ENCODE measurements around the gene SCARB1.

DNA sequence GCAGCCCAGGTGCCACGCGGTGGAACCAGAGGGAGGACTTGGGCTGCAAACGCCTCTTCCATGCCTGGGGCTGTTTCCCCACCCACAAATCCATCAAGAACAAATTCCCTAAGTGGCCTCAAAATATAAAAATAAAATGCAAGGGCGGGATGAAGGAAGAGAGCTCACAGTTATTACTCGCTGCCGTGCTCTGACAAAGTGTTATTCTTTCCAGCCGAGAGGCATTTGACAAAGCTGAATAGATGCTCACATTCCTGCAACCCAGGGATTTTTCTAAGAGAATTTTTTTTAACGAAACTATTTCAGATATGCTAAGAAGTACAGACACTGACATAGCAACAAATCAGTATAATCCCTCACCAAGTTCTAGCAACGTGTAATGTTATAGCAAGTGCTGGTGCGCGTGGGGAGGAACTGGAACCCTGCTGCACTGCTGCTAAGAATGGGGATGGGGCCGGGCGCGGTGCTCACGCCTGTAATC lies 70.7 kb downstream of the SCARB1 start:
- TF ChIP-seq, protein P1, sequence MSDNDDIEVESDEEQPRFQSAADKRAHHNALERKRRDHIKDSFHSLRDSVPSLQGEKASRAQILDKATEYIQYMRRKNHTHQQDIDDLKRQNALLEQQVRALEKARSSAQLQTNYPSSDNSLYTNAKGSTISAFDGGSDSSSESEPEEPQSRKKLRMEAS (IDR thresholded peaks at IDR 0.05; ENCODE audit: insufficient read depth, insufficient read length), result no peak
- TF ChIP-seq, protein P2, sequence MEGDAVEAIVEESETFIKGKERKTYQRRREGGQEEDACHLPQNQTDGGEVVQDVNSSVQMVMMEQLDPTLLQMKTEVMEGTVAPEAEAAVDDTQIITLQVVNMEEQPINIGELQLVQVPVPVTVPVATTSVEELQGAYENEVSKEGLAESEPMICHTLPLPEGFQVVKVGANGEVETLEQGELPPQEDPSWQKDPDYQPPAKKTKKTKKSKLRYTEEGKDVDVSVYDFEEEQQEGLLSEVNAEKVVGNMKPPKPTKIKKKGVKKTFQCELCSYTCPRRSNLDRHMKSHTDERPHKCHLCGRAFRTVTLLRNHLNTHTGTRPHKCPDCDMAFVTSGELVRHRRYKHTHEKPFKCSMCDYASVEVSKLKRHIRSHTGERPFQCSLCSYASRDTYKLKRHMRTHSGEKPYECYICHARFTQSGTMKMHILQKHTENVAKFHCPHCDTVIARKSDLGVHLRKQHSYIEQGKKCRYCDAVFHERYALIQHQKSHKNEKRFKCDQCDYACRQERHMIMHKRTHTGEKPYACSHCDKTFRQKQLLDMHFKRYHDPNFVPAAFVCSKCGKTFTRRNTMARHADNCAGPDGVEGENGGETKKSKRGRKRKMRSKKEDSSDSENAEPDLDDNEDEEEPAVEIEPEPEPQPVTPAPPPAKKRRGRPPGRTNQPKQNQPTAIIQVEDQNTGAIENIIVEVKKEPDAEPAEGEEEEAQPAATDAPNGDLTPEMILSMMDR (IDR thresholded peaks at IDR 0.05; ENCODE audit: extremely low read depth in 1 of 2, insufficient read depth in 1 of 2, low read depth in 1 of 2, low read length in 2 of 2), result no peak
- TF ChIP-seq POLR2AphosphoS5 (IDR thresholded peaks at IDR 0.05; ENCODE audit: insufficient read depth, low read depth, low read length), result no peak
- no peak for TF ChIP-seq MYC (IDR thresholded peaks at IDR 0.05; ENCODE audit: low read depth, low read length)
- TF ChIP-seq FOS (IDR thresholded peaks at IDR 0.05; ENCODE audit: borderline replicate concordance, insufficient read depth, low read length), result no peak
- TF ChIP-seq GATA2 (IDR thresholded peaks at IDR 0.05; ENCODE audit: insufficient read depth, insufficient read length, low read depth, low read length), result no peak
- TF ChIP-seq POLR2A (IDR thresholded peaks at IDR 0.05; ENCODE audit: low read depth, low read length), result no peak
- no peak for TF ChIP-seq EZH2 (IDR thresholded peaks at IDR 0.05; ENCODE audit: borderline replicate concordance, low read depth, low read length, severe bottlenecking)
- no peak for TF ChIP-seq JUN (IDR thresholded peaks at IDR 0.05; ENCODE audit: borderline replicate concordance, insufficient read depth, insufficient read length, low read depth)
